ENCODE data around the gene WNK3. TPM values are rescaled to one million over a fixed set of nuclear protein-coding genes. Genes with fewer than 3 reads are reported as not detected.

WNK3 gene
- total RNA-seq, 1 donor from 2014 or later, result 50.2 TPM

DNA sequence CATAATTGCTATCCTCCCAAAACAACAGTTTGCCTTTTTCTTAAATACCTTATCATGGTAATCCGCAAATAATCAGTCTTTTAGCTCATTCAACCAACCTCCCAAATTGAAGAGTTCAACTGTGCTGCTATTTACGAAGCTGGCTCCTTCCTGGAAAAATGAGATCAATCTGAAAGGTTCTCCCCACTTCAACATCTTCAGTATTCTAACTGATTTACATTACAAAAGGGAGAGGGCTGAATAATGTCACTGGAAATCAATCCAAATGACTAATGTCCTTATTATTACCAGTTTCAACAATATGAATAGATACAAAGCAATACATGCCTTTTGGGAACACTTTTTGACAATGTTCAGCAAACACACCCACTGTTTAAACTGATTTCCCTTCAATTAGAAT, 86.2 kb downstream of the WNK3 start:
- no peak overlapping the region for H3K9ac ChIP-seq
- H3K4me3 ChIP-seq, result no peak overlapping the region
- H3K27me3 Mint-ChIP-seq (ENCODE audit: insufficient read depth, low read depth), result peaks cover 2% of the 10 kb centered on the region
- H3K27ac Mint-ChIP-seq, result no peak overlapping the region
- H3K36me3 Mint-ChIP-seq, result no peaks in the 10 kb centered on the region
- no peak overlapping the region for H3K4me3 Mint-ChIP-seq
- peaks cover 8% of the 10 kb centered on the region for H3K9me3 ChIP-seq (ENCODE audit: low read depth)
- no peak overlapping the region for H2AFZ ChIP-seq (replicated peaks)
- no peaks in the 10 kb centered on the region for H3F3A ChIP-seq (ENCODE audit: low read depth)
- no peaks in the 10 kb centered on the region for H3K36me3 ChIP-seq
- no peak for DNase-seq (ENCODE audit: low spot score)
- H3K27ac ChIP-seq, result no peak overlapping the region
- peaks cover 5% of the 10 kb centered on the region for H4K20me1 ChIP-seq (ENCODE audit: low read depth)
- no peaks in the 10 kb centered on the region for H3K9me3 Mint-ChIP-seq
- no peaks in the 10 kb centered on the region for H3K4me1 ChIP-seq
- H3K79me2 ChIP-seq (ENCODE audit: low read depth), result peaks cover 3% of the 10 kb centered on the region
- no peaks in the 10 kb centered on the region for H3K27me3 ChIP-seq
- no peak overlapping the region for H3K4me2 ChIP-seq
- H3K4me1 Mint-ChIP-seq, result peaks cover 8% of the 10 kb centered on the region
- no peak for TF ChIP-seq EZH2phosphoT487 (IDR thresholded peaks at IDR 0.05)
- no peak for TF ChIP-seq EZH2 (IDR thresholded peaks at IDR 0.05)
- TF ChIP-seq, protein P1, sequence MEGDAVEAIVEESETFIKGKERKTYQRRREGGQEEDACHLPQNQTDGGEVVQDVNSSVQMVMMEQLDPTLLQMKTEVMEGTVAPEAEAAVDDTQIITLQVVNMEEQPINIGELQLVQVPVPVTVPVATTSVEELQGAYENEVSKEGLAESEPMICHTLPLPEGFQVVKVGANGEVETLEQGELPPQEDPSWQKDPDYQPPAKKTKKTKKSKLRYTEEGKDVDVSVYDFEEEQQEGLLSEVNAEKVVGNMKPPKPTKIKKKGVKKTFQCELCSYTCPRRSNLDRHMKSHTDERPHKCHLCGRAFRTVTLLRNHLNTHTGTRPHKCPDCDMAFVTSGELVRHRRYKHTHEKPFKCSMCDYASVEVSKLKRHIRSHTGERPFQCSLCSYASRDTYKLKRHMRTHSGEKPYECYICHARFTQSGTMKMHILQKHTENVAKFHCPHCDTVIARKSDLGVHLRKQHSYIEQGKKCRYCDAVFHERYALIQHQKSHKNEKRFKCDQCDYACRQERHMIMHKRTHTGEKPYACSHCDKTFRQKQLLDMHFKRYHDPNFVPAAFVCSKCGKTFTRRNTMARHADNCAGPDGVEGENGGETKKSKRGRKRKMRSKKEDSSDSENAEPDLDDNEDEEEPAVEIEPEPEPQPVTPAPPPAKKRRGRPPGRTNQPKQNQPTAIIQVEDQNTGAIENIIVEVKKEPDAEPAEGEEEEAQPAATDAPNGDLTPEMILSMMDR (IDR thresholded peaks at IDR 0.05), result no peak

DNA sequence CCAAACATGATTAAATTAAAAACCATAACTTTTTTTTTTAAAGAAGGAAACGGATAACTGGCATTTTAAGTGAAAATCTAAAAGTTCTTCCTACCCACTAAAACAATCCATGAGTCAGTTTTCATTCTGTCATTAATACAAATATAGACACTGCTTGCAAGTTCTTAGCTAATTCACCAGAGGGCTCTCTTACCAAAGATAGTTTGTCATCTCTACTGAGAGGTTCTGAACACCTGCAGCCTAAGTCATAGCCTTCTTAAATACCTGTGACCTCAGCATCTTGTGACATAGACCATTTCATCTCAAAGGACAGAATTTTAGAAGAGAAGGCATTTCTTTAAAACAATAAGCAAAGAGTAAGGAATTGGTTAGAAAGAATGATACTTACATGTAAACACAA, 109.5 kb downstream of the WNK3 start:
- H3K4me2 ChIP-seq, result no peak overlapping the region
- Mint-ChIP-seq H3K27me3 (ENCODE audit: insufficient read depth, low read depth) (no peaks in the 10 kb centered on the region), H3K9me3 (no peaks in the 10 kb centered on the region), H3K4me1 (no peaks in the 10 kb centered on the region), H3K4me3 (no peak overlapping the region), H3K27ac (no peak overlapping the region), H3K36me3 (no peaks in the 10 kb centered on the region)
- H3K27me3 ChIP-seq, result no peaks in the 10 kb centered on the region
- H3K9me3 ChIP-seq (ENCODE audit: low read depth), result no peaks in the 10 kb centered on the region
- H3K79me2 ChIP-seq (ENCODE audit: low read depth), result no peaks in the 10 kb centered on the region
- TF ChIP-seq, protein P1 (IDR thresholded peaks at IDR 0.05), result peak; percentile 24
- no peak for TF ChIP-seq EZH2phosphoT487 (IDR thresholded peaks at IDR 0.05)
- no peak for DNase-seq (ENCODE audit: low spot score)
- no peaks in the 10 kb centered on the region for H3K36me3 ChIP-seq
- H3K4me1 ChIP-seq, result no peaks in the 10 kb centered on the region
- H2AFZ ChIP-seq (replicated peaks), result no peak overlapping the region
- H4K20me1 ChIP-seq (ENCODE audit: low read depth), result no peaks in the 10 kb centered on the region
- no peak overlapping the region for H3K4me3 ChIP-seq
- no peak overlapping the region for H3K9ac ChIP-seq
- no peak overlapping the region for H3K27ac ChIP-seq
- H3F3A ChIP-seq (ENCODE audit: low read depth), result no peaks in the 10 kb centered on the region

DNA sequence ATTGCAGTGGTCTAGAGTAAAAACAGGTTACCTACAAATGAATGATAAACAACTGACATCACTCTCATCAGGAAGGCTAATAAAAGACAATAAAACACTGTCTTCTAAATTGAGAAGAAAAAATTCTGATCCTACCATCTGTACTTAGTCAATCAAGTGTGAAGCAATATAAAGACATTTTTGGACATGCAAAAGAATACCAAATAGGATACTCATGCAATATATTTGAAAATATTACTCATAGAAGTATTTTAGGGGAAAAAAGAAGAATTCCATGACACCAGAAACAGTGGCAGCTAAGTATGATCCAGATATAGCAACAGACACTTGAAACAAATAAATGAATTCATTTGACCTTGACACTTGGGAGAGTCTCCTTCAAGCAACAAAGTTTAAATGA, 111.0 kb downstream of the WNK3 start:
- no peak overlapping the region for H3K4me3 ChIP-seq
- H3K79me2 ChIP-seq (ENCODE audit: low read depth), result no peaks in the 10 kb centered on the region
- no peaks in the 10 kb centered on the region for H3F3A ChIP-seq (ENCODE audit: low read depth)
- H2AFZ ChIP-seq (replicated peaks), result no peak overlapping the region
- no peak for DNase-seq (ENCODE audit: low spot score)
- no peaks in the 10 kb centered on the region for H4K20me1 ChIP-seq (ENCODE audit: low read depth)
- H3K9ac ChIP-seq, result no peak overlapping the region
- no peaks in the 10 kb centered on the region for H3K27me3 ChIP-seq
- H3K4me1 Mint-ChIP-seq, result no peaks in the 10 kb centered on the region
- H3K36me3 ChIP-seq, result no peaks in the 10 kb centered on the region
- no peaks in the 10 kb centered on the region for H3K9me3 ChIP-seq (ENCODE audit: low read depth)
- H3K36me3 Mint-ChIP-seq, result no peaks in the 10 kb centered on the region
- H3K27me3 Mint-ChIP-seq (ENCODE audit: insufficient read depth, low read depth), result no peaks in the 10 kb centered on the region
- H3K27ac ChIP-seq, result no peak overlapping the region
- no peak overlapping the region for H3K4me3 Mint-ChIP-seq
- no peak overlapping the region for H3K4me2 ChIP-seq
- TF ChIP-seq, protein P1 (IDR thresholded peaks at IDR 0.05), result no peak
- TF ChIP-seq EZH2 (IDR thresholded peaks at IDR 0.05) (no peak), EZH2phosphoT487 (IDR thresholded peaks at IDR 0.05) (no peak)
- H3K27ac Mint-ChIP-seq, result no peak overlapping the region
- H3K4me1 ChIP-seq, result no peaks in the 10 kb centered on the region
- no peaks in the 10 kb centered on the region for H3K9me3 Mint-ChIP-seq
